HG02759 (cell line): Measurements from ENCODE around the gene MEAK7.
"Not testable (repeated sequence)": the region's sequence is repeated elsewhere in the genome, so short reads cannot be mapped to it uniquely, and the experiment has no call there.

Experiments used
- ATAC-seq: cut with Tn5 transposase; IDR thresholded peaks from one replicate; pipeline ENCODE4 v1.9.1; 2021; ENCODE audit warnings: mild to moderate bottlenecking, moderate library complexity; ENCODE audit not compliant: unreplicated experiment

MEAK7 gene

GRCh38 chr16:84534815-84535214, 30.4 kb upstream of the MEAK7 start:
- ATAC-seq: no peak

GRCh38 chr16:84532855-84533486, 28.5 kb upstream of the MEAK7 start:
- ATAC-seq: no peak

- no peak for ATAC-seq
Measured at GRCh38 chr16:84532291-84532724, 27.8 kb upstream of the MEAK7 start.

GRCh38 chr16:84531671-84532111, 27.2 kb upstream of the MEAK7 start:
- ATAC-seq: no peak

GRCh38 chr16:84530590-84530989, 26.1 kb upstream of the MEAK7 start:
- ATAC-seq: no peak

GRCh38 chr16:84529607-84530006, 25.1 kb upstream of the MEAK7 start:
- no peak for ATAC-seq

- no peak for ATAC-seq
Measured at GRCh38 chr16:84528322-84528721, 23.9 kb upstream of the MEAK7 start.

GRCh38 chr16:84527532-84528269, 23.2 kb upstream of the MEAK7 start:
- no peak for ATAC-seq

- ATAC-seq: no peak
Measured at GRCh38 chr16:84526794-84527531, 22.5 kb upstream of the MEAK7 start.

- not testable (repeated sequence) for ATAC-seq
Measured at GRCh38 chr16:84524941-84525581, 20.6 kb upstream of the MEAK7 start.

- no peak for ATAC-seq
Measured at GRCh38 chr16:84524346-84524920, 20.0 kb upstream of the MEAK7 start.

GRCh38 chr16:84521497-84521770, 17.0 kb upstream of the MEAK7 start:
- no peak for ATAC-seq

- ATAC-seq: no peak
Measured at GRCh38 chr16:84520725-84521496, 16.5 kb upstream of the MEAK7 start.

GRCh38 chr16:84519855-84520254, 15.4 kb upstream of the MEAK7 start:
- no peak for ATAC-seq

- ATAC-seq: no peak
Measured at GRCh38 chr16:84518804-84519341, 14.4 kb upstream of the MEAK7 start.

- ATAC-seq: not testable (repeated sequence)
Measured at GRCh38 chr16:84518220-84518619, 13.8 kb upstream of the MEAK7 start.

- no peak for ATAC-seq
Measured at GRCh38 chr16:84517366-84517765, 12.9 kb upstream of the MEAK7 start.

- peak; percentile 77 for ATAC-seq
Measured at GRCh38 chr16:84514874-84515835, 10.7 kb upstream of the MEAK7 start.

- ATAC-seq: no peak
Measured at GRCh38 chr16:84514295-84514873, 9.9 kb upstream of the MEAK7 start.
